Osteoblast (primary cell): ENCODE data around the gene THG1L. TPM values are rescaled to one million over a fixed set of nuclear protein-coding genes. Genes with fewer than 3 reads are reported as not detected.

Source experiments
- DNase-seq: peaks from one replicate; pipeline ENCODE4 v3.0.0; 2011; ENCODE audit warnings: low spot score, mixed read lengths; ENCODE audit not compliant: insufficient read length; ENCODE audit errors: missing footprints
- H2AFZ ChIP-seq: 2 replicates; pipeline ENCODE4 v1.6.0; 2011; ENCODE audit warnings: mild to moderate bottlenecking, low read length
- H3K27ac ChIP-seq: 2 replicates; pipeline ENCODE4 v1.5.1; 2011; ENCODE audit warnings: mild to moderate bottlenecking, low read depth, low read length, moderate library complexity
- H3K27me3 ChIP-seq: 2 replicates; pipeline ENCODE4 v1.6.0; 2012; ENCODE audit warnings: mild to moderate bottlenecking, control low read depth, inconsistent platforms, low read length, moderate library complexity; ENCODE audit not compliant: insufficient read depth
- H3K36me3 ChIP-seq: 2 replicates; pipeline ENCODE4 v1.5.1; 2011; ENCODE audit warnings: mild to moderate bottlenecking, low read length, control low read depth, moderate library complexity; ENCODE audit not compliant: insufficient read depth
- H3K4me1 ChIP-seq: 2 replicates; pipeline ENCODE4 v1.5.1; 2011; ENCODE audit warnings: mild to moderate bottlenecking, low read length, control low read depth, moderate library complexity; ENCODE audit not compliant: insufficient read depth
- H3K4me2 ChIP-seq: 2 replicates; pipeline ENCODE4 v1.6.0; 2011; ENCODE audit warnings: mild to moderate bottlenecking, low read length; ENCODE audit not compliant: insufficient read depth
- H3K4me3 ChIP-seq: fragments of 200-600 bp; sonication (generic); 3 replicates; pipeline ENCODE4 v1.5.1; 2012; ENCODE audit warnings: mild to moderate bottlenecking, low read length, inconsistent platforms; ENCODE audit not compliant: insufficient read depth
- H3K79me2 ChIP-seq: 2 replicates; pipeline ENCODE4 v1.6.0; 2012; ENCODE audit warnings: mild to moderate bottlenecking, low read length, control low read depth, inconsistent platforms; ENCODE audit not compliant: insufficient read depth
- H3K9me3 ChIP-seq: 2 replicates; pipeline ENCODE4 v1.5.1; 2011; ENCODE audit warnings: low read depth, low read length, control low read depth
- H4K20me1 ChIP-seq: 2 replicates; pipeline ENCODE4 v1.6.0; 2012; ENCODE audit warnings: mild to moderate bottlenecking, low read length, control low read depth; ENCODE audit not compliant: insufficient read depth
- total RNA-seq: library from RNA; depleted of rRNA; stranded (reverse); fragments of >200 nt; gene quantifications from 2 replicates; pipeline ENCODE4 v1.2.3, GENCODE V29; 2012
- TF ChIP-seq, protein P1 (sequence below): IDR thresholded peaks from 2 replicates; pipeline ENCODE4 v1.5.1; 2011; ENCODE audit warnings: mild to moderate bottlenecking, low read depth, low read length, moderate library complexity; ENCODE audit errors: extremely low read depth

The THG1L gene
- total RNA-seq, 1 donor: 27.9 TPM

DNA sequence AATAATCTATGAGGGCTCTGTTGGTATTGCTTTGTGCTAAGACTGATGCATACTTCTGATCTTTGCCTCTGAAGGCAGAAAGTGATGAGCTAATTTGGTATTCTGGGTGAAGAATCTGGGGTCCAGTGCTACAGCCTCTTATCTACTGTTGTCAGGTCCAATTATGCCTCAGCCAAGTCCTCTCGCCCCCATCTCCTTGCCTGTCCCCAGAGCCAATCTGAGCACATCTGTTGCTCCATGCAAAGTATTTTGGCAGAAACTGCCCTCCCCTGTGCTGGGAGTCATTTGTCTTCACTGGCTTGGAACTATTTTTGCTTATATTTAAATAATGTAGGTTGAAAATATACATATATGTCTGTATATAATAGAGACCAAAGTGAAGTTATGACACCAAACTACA, 35.7 kb downstream of the THG1L start:
- Histone ChIP-seq H2AFZ (no peak overlapping the region), H3K36me3 (no peaks in the 10 kb centered on the region), H3K4me1 (no peaks in the 10 kb centered on the region), H3K4me3 (no peak overlapping the region), H4K20me1 (no peaks in the 10 kb centered on the region), H3K27me3 (peaks cover 5% of the 10 kb centered on the region), H3K27ac (no peak overlapping the region), H3K79me2 (no peaks in the 10 kb centered on the region), H3K4me2 (no peak overlapping the region), H3K9me3 (no peaks in the 10 kb centered on the region)
- no peak for DNase-seq
- TF ChIP-seq, protein P1, sequence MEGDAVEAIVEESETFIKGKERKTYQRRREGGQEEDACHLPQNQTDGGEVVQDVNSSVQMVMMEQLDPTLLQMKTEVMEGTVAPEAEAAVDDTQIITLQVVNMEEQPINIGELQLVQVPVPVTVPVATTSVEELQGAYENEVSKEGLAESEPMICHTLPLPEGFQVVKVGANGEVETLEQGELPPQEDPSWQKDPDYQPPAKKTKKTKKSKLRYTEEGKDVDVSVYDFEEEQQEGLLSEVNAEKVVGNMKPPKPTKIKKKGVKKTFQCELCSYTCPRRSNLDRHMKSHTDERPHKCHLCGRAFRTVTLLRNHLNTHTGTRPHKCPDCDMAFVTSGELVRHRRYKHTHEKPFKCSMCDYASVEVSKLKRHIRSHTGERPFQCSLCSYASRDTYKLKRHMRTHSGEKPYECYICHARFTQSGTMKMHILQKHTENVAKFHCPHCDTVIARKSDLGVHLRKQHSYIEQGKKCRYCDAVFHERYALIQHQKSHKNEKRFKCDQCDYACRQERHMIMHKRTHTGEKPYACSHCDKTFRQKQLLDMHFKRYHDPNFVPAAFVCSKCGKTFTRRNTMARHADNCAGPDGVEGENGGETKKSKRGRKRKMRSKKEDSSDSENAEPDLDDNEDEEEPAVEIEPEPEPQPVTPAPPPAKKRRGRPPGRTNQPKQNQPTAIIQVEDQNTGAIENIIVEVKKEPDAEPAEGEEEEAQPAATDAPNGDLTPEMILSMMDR: no peak

DNA sequence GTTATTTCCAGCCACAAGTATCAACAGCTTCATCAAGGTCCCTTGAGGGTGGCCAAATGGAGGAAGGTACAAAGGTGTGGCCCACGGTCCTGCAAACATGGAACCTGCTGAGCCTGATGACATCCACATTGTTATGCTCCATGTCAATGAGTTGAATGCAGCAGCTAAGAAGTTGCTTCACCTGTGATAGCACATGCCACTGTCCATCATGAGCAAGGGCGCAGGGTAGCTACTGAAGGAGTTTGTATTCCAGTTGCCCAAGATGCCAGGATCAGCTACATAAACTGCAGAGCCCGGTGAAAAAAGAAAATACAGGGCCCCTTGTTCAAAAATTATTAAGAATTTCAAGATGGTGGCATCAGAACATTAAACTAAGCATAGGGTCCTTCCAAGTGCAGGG, 36.5 kb downstream of the THG1L start:
- no peaks in the 10 kb centered on the region for H3K9me3 ChIP-seq
- no peaks in the 10 kb centered on the region for H3K36me3 ChIP-seq
- H2AFZ ChIP-seq: no peak overlapping the region
- H3K4me3 ChIP-seq: no peak overlapping the region
- no peak overlapping the region for H3K4me2 ChIP-seq
- no peaks in the 10 kb centered on the region for H3K4me1 ChIP-seq
- H4K20me1 ChIP-seq: no peaks in the 10 kb centered on the region
- H3K79me2 ChIP-seq: no peaks in the 10 kb centered on the region
- TF ChIP-seq, protein P1: no peak
- H3K27me3 ChIP-seq: peaks cover 5% of the 10 kb centered on the region
- no peak overlapping the region for H3K27ac ChIP-seq
- no peak for DNase-seq

- H3K79me2 ChIP-seq: no peaks in the 10 kb centered on the region
- TF ChIP-seq, protein P1: no peak
- no peak for DNase-seq
- peaks cover 5% of the 10 kb centered on the region for H3K27me3 ChIP-seq
- no peaks in the 10 kb centered on the region for H3K36me3 ChIP-seq
- no peak overlapping the region for H3K4me2 ChIP-seq
- no peak overlapping the region for H3K27ac ChIP-seq
- H3K4me3 ChIP-seq: no peak overlapping the region
- H2AFZ ChIP-seq: no peak overlapping the region
- H3K9me3 ChIP-seq: no peaks in the 10 kb centered on the region
- H4K20me1 ChIP-seq: no peaks in the 10 kb centered on the region
- H3K4me1 ChIP-seq: no peaks in the 10 kb centered on the region
These were observed 39.4 kb downstream of the THG1L start for GRCh38 chr5:157770665-157771064.

GRCh38 chr5:157772127-157772526, 40.9 kb downstream of the THG1L start:
- H4K20me1 ChIP-seq: no peaks in the 10 kb centered on the region
- H3K4me3 ChIP-seq: no peak overlapping the region
- no peak overlapping the region for H3K4me2 ChIP-seq
- H3K9me3 ChIP-seq: no peaks in the 10 kb centered on the region
- H3K27me3 ChIP-seq: peaks cover 5% of the 10 kb centered on the region
- H3K27ac ChIP-seq: no peak overlapping the region
- no peak for DNase-seq
- H3K4me1 ChIP-seq: no peaks in the 10 kb centered on the region
- no peaks in the 10 kb centered on the region for H3K36me3 ChIP-seq
- no peak overlapping the region for H2AFZ ChIP-seq
- no peaks in the 10 kb centered on the region for H3K79me2 ChIP-seq
- TF ChIP-seq, protein P1: no peak
